Measurements from ENCODE around the gene CYTH4. TPM values are rescaled to one million over a fixed set of nuclear protein-coding genes. Genes with fewer than 3 reads are reported as not detected.

CYTH4 gene
- total RNA-seq, 4 donors from 2014 or later, result 13.5 to 75.9 (median 22.5) TPM

DNA sequence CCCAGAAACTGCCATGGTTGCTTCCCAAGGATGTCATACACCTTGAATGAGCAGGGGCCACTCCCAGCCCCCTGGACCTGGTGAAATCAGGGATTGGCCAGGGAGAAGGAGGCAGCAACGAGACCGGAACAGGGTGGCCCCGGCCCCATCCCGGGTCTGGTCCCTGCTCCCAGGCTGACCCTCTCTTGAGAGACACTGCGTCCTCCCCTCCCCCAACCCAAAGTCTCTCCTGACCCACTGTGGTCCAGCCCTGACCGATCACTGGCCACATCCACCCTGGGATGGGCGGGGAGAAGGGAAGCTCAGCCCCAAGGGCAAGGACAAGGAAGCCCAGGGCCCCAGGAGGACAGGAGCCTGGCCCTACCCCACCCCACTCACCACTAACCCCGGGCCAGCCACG is 12.4 kb downstream of the CYTH4 start:
- TF ChIP-seq, protein P1, sequence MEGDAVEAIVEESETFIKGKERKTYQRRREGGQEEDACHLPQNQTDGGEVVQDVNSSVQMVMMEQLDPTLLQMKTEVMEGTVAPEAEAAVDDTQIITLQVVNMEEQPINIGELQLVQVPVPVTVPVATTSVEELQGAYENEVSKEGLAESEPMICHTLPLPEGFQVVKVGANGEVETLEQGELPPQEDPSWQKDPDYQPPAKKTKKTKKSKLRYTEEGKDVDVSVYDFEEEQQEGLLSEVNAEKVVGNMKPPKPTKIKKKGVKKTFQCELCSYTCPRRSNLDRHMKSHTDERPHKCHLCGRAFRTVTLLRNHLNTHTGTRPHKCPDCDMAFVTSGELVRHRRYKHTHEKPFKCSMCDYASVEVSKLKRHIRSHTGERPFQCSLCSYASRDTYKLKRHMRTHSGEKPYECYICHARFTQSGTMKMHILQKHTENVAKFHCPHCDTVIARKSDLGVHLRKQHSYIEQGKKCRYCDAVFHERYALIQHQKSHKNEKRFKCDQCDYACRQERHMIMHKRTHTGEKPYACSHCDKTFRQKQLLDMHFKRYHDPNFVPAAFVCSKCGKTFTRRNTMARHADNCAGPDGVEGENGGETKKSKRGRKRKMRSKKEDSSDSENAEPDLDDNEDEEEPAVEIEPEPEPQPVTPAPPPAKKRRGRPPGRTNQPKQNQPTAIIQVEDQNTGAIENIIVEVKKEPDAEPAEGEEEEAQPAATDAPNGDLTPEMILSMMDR (IDR thresholded peaks at IDR 0.05), result no peak
- no peak for TF ChIP-seq POLR2A (IDR thresholded peaks at IDR 0.05)
- Histone ChIP-seq H3K4me3 (no peak overlapping the region), H3K4me1 (peaks cover 0 to 6% (median 0%) of the 10 kb centered on the region in 4 donors), H3K27ac (peak overlapping the region in 1 of 4 donors; percentile 47), H3K27me3 (no peaks in the 10 kb centered on the region), H3K9me3 (no peaks in the 10 kb centered on the region), H3K36me3 (peaks cover 0 to 4% (median 0%) of the 10 kb centered on the region in 3 donors)
- no peak for DNase-seq

DNA sequence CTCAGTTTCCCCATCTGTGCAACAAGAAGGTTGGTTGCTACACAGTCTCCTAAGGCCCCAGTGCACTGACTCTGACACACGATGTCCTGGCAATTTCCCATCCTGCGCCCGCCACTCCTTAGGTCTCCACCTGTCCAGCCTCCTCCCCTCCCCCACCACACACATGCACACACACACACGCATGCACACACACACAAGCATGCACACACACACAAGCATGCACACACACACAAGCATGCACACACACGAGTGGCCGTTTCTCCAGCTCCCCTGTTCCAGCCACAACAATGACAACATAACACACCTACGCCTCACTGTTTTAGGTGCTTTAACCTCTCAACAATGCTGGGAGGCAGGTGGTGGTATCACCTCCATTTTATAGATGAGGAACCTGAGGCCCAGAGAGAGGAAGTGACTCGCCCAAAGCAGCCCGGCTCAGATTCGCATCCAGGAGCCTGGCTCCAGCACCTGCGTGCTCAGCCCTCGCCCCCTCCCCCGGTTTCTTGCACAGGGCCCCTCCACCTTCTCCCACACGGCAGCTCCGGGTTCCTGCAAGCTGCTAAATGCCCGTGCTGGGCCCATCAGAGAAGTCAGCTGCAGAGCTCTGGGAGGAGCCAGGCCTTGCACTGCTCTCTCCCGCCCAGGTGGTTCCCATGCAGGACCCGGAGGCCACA is 13.0 kb downstream of the CYTH4 start:
- Histone ChIP-seq H3K9me3 (no peaks in the 10 kb centered on the region), H3K27me3 (no peaks in the 10 kb centered on the region), H3K4me1 (peaks cover 0 to 6% (median 0%) of the 10 kb centered on the region in 4 donors), H3K36me3 (peaks cover 0 to 4% (median 0%) of the 10 kb centered on the region in 3 donors), H3K4me3 (no peak overlapping the region), H3K27ac (peak overlapping the region in 1 of 4 donors; percentile 47)
- peak in 1 of 3 donors; percentile 34 for DNase-seq
- TF ChIP-seq, protein P1 (IDR thresholded peaks at IDR 0.05), result no peak
- TF ChIP-seq POLR2A (IDR thresholded peaks at IDR 0.05), result no peak

DNA sequence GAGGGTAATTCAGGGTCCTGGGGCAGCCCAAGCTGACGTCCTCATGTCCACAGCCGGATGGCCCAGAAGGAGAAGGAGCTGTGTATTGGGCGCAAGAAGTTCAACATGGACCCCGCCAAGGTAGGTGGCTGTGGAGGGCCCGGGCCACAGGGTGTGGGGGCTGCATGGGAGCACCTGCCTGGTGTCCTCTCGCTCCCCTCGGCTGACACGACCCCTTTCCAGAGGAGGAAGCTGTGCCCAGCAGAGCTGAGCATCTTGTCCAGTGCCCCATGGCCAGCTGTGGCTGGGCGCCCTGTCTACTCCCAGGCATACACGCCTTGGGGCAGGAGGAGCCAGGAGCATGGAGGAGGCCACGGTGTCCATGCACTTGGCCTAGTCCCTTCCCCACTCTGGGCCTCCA is 13.6 kb downstream of the CYTH4 start:
- no peak overlapping the region for H3K4me3 ChIP-seq
- no peaks in the 10 kb centered on the region for H3K27me3 ChIP-seq
- H3K36me3 ChIP-seq, result peaks cover 0 to 4% (median 0%) of the 10 kb centered on the region in 3 donors
- H3K27ac ChIP-seq, result peak overlapping the region in 1 of 4 donors; percentile 47
- peaks cover 0 to 6% (median 0%) of the 10 kb centered on the region in 4 donors for H3K4me1 ChIP-seq
- no peak for TF ChIP-seq POLR2A (IDR thresholded peaks at IDR 0.05)
- TF ChIP-seq, protein P1 (IDR thresholded peaks at IDR 0.05), result no peak
- H3K9me3 ChIP-seq, result no peaks in the 10 kb centered on the region
- no peak for DNase-seq

DNA sequence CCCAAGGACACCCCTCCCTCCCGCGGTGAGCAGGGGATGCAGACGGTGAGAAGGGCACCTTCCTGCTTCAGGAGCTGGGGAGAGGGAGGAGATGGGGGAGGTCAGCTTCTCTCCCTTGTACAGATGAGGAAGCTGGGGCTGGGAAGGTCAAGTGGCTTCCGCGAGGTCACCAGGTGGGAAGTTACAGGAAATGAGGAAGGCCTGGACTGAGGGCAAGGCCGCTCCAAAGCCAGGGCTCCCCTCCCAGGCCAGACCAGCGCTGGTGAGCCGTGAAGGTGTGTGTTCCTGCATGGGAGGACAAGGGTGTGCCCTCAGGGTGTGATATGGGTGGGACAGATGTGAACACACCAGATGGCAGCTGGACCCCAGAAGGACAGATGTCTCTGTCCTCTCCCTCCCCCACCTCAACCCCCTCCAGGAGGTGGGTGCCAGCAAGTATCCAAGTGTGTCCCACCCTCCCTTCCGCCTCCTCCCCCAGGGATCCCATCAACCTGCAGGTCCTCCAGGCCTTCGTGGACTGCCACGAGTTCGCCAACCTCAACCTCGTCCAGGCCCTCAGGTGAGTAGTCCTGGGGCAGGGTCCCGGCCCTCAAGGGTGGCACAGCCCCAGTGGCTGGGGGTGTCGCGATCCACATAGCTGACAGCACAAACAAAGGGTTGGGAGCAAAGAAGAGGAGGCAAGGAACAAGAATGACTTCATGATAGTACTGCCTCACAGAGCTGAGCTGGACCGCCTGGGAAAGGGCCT is 16.6 kb downstream of the CYTH4 start:
- Histone ChIP-seq H3K36me3 (peaks cover 0 to 4% (median 0%) of the 10 kb centered on the region in 3 donors), H3K4me1 (peaks cover 0 to 6% (median 0%) of the 10 kb centered on the region in 4 donors), H3K27ac (no peak overlapping the region), H3K9me3 (no peaks in the 10 kb centered on the region), H3K4me3 (no peak overlapping the region), H3K27me3 (no peaks in the 10 kb centered on the region)
- TF ChIP-seq, protein P1 (IDR thresholded peaks at IDR 0.05), result no peak
- TF ChIP-seq POLR2A (IDR thresholded peaks at IDR 0.05), result no peak
- DNase-seq, result no peak

DNA sequence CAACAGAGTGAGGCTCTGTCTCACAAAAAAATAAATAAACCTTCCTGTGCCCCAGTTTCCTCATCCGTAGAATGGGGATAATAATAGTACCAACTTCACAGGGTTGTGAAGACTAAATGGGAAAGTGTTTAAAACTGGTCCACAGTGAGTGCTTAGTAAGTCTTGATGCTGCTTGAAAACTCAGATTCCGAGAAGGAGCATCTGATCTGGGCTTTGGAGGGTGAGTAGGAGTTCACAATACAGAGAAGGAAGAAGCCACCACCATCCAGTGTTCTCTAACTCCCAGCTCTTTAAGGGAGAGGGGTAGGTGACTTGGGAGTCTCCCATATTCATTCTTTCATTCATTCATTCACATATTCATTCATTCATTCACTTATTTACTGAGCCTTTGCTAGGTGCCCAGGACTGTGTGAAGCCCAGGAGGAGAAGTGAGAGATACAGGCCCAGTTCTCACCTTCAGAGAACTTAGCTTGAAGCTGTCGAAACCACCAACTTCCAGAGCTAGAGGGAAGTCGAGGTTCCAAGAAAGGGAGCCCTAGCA is 17.7 kb downstream of the CYTH4 start:
- no peaks in the 10 kb centered on the region for H3K27me3 ChIP-seq
- peak overlapping the region; percentile 4 to 69 (median 52) for H3K27ac ChIP-seq
- H3K9me3 ChIP-seq, result no peaks in the 10 kb centered on the region
- H3K4me1 ChIP-seq, result no peaks in the 10 kb centered on the region
- H3K4me3 ChIP-seq, result peak overlapping the region in 1 of 4 donors; percentile 18
- TF ChIP-seq, protein P1 (IDR thresholded peaks at IDR 0.05), result no peak
- no peak for TF ChIP-seq POLR2A (IDR thresholded peaks at IDR 0.05)
- peaks cover 0 to 4% (median 0%) of the 10 kb centered on the region in 3 donors for H3K36me3 ChIP-seq
- DNase-seq, result no peak

Data from Peyer's patch (tissue), 4 donors.